ENCODE results near the gene GRM8.

GRM8 gene

GRCh38 chr7:126715076-126715475 lies 537.7 kb downstream of the GRM8 start:
- DNase-seq (ENCODE audit: low read depth), result no peak
- TF ChIP-seq, protein P1, sequence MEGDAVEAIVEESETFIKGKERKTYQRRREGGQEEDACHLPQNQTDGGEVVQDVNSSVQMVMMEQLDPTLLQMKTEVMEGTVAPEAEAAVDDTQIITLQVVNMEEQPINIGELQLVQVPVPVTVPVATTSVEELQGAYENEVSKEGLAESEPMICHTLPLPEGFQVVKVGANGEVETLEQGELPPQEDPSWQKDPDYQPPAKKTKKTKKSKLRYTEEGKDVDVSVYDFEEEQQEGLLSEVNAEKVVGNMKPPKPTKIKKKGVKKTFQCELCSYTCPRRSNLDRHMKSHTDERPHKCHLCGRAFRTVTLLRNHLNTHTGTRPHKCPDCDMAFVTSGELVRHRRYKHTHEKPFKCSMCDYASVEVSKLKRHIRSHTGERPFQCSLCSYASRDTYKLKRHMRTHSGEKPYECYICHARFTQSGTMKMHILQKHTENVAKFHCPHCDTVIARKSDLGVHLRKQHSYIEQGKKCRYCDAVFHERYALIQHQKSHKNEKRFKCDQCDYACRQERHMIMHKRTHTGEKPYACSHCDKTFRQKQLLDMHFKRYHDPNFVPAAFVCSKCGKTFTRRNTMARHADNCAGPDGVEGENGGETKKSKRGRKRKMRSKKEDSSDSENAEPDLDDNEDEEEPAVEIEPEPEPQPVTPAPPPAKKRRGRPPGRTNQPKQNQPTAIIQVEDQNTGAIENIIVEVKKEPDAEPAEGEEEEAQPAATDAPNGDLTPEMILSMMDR (IDR thresholded peaks at IDR 0.05; ENCODE audit: low read depth, low read length, missing control alignments), result no peak
- H3K4me3 ChIP-seq (ENCODE audit: low read depth, low read length), result no peak overlapping the region
- in situ Hi-C loops (cut with HindIII; ENCODE audit: low sequenced_read_pairs), result no loop called here

DNA sequence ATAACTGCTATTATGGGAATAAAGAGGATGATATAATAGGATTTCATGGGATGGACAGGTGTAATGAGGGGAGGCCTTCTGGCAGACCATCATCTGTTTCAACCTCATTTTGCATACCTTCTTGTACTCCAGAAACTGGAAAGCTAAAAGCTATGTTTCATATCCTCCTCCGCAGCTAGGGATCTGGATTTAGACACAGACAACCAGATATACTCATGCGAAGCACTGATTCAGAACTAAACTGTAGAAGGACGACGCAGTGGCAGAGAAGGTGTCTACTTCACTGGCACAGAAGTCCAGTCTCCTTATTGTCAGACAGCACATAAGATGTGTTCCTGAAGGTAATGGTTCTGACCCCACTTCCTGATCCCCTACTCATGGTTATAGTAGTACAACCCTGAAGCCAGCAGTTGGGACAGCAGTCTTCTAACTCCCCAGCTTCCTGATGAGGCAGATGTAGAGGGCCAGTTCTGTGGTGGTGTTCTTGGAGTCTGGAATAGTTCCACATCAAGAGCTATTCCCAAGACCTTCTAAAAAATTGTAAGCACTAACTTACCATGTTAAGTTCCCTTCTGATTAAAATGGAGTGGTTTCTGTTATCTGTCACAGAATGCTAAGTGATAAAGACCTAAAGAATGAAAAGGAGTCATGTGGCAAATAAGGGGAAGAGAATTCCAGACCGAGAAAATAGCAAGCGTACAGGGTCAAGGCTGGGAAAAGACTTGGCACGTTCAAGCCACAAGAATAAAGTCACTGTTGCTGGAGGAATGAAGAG lies 550.3 kb downstream of the GRM8 start:
- in situ Hi-C loops (cut with HindIII; ENCODE audit: low sequenced_read_pairs), result no loop called here
- TF ChIP-seq, protein P1 (IDR thresholded peaks at IDR 0.05; ENCODE audit: low read depth, low read length, missing control alignments), result no peak
- H3K4me3 ChIP-seq (ENCODE audit: low read depth, low read length), result no peak overlapping the region
- no peak for DNase-seq (ENCODE audit: low read depth)

GRCh38 chr7:126700807-126701604 lies 551.7 kb downstream of the GRM8 start:
- no peak overlapping the region for H3K4me3 ChIP-seq (ENCODE audit: low read depth, low read length)
- DNase-seq (ENCODE audit: low read depth), result peak; percentile 86
- in situ Hi-C loops (cut with HindIII; ENCODE audit: low sequenced_read_pairs), result no loop called here
- TF ChIP-seq, protein P1 (IDR thresholded peaks at IDR 0.05; ENCODE audit: low read depth, low read length, missing control alignments), result no peak

DNA sequence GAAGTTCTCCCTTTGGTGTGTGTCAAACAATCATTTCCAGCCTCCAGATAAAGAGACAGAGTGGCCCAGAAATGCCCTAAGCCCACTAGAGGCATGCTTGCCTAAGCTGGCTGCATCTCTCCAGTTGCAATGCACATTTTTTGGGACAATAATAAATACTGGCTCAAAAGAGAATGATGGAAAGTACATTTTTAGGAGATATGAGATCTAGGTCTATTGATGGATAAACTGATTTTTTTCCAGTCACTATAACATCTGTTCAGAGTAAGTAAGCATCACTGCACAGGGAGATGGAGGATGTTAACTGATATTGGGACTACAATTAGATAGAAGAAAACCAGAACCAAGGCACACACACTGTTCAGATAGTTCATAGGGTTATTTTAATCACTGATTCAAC lies 553.0 kb downstream of the GRM8 start:
- in situ Hi-C loops (cut with HindIII; ENCODE audit: low sequenced_read_pairs), result no loop called here
- H3K4me3 ChIP-seq (ENCODE audit: low read depth, low read length), result no peak overlapping the region
- TF ChIP-seq, protein P1 (IDR thresholded peaks at IDR 0.05; ENCODE audit: low read depth, low read length, missing control alignments), result peak; percentile 11
- no peak for DNase-seq (ENCODE audit: low read depth)

DNA sequence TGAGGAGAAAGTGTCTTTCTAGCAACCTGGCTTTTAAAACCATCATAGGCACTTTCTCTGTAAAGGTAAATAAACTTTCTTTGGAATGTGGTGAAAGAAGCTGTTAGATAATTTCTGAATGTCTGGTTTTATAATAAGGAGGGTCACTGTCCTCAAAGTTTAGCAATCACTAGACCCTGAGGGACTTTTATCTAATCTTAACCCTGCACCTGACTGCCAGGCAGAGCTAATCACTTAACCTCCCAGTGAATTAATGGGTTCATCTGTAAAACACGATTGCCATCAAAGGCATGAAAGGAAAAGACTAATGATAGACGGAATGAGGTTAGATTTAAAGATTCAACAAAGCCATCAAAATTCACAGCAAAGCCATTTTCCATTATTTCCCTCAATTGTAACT lies 553.8 kb downstream of the GRM8 start:
- no peak overlapping the region for H3K4me3 ChIP-seq (ENCODE audit: low read depth, low read length)
- TF ChIP-seq, protein P1 (IDR thresholded peaks at IDR 0.05; ENCODE audit: low read depth, low read length, missing control alignments), result no peak
- in situ Hi-C loops (cut with HindIII; ENCODE audit: low sequenced_read_pairs), result no loop called here
- DNase-seq (ENCODE audit: low read depth), result no peak

DNA sequence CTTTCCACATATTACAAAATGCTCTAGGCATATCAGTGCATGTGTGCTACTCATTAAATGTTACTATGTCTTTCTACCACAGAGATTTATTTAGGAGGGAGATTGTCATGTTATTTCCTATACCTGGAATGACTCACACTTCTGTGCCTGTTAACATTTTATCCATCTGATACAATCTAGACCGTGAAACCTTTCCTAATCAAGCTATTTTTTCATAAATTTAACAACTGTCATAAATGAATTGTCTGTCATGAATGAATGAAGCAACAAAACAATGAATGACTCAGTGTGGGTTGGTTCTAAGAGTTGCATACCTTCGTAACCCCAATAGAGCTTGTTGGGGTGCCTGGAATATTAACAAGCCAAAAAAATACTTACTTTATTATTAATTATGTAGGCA lies 554.3 kb downstream of the GRM8 start:
- TF ChIP-seq, protein P1 (IDR thresholded peaks at IDR 0.05; ENCODE audit: low read depth, low read length, missing control alignments), result no peak
- no peak overlapping the region for H3K4me3 ChIP-seq (ENCODE audit: low read depth, low read length)
- DNase-seq (ENCODE audit: low read depth), result no peak
- in situ Hi-C loops (cut with HindIII; ENCODE audit: low sequenced_read_pairs), result no loop called here

Data from astrocyte of the cerebellum (primary cell).